Measurements from ENCODE around the gene C7orf25. TPM values are rescaled to one million over a fixed set of nuclear protein-coding genes. Genes with fewer than 3 reads are reported as not detected.
A peak's percentile ranks its signal among the peaks of the same experiment; 100 is the strongest.

Gene C7orf25
- total and polyA plus RNA-seq, 2 donors = 2.3 to 4.1 TPM

- 75% methylated on average over 5 of the region's 5 CpGs for WGBS
These were observed 35.4 kb downstream of the C7orf25 start for GRCh38 chr7:42876182-42877068.

GRCh38 chr7:42869131-42870020 lies 42.5 kb downstream of the C7orf25 start:
- Histone ChIP-seq H3K4me1 (ENCODE audit: control insufficient read depth in 2 of 2, insufficient read depth in 2 of 2, low read length in 2 of 2) (no peaks in the 10 kb centered on the region), H3K27me3 (ENCODE audit: control insufficient read depth in 2 of 2, insufficient read depth in 1 of 2, low read length in 1 of 2) (no peaks in the 10 kb centered on the region), H3K4me3 (ENCODE audit: low read length in 2 of 2) (no peak overlapping the region), H3K36me3 (ENCODE audit: control insufficient read depth in 2 of 2, insufficient read depth in 2 of 2, low read length in 1 of 2) (no peaks in the 10 kb centered on the region), H3K27ac (ENCODE audit: low read depth in 1 of 2, low read length in 1 of 2) (no peak overlapping the region), H3K9me3 (ENCODE audit: control insufficient read depth in 2 of 2, insufficient read depth in 1 of 2, low read length in 1 of 2) (peaks cover 0 to 4% of the 10 kb centered on the region in 2 donors)
- 89% methylated on average over 7 of the region's 7 CpGs for WGBS
- DNase-seq (ENCODE audit: low read depth in 6 of 9, low spot score in 9 of 9) = no peak

More at GRCh38 chr7:42876182-42877068, 35.4 kb downstream of the C7orf25 start:
- Histone ChIP-seq H3K27ac (ENCODE audit: low read depth in 1 of 2, low read length in 1 of 2) (no peak overlapping the region), H3K9me3 (ENCODE audit: control insufficient read depth in 2 of 2, insufficient read depth in 1 of 2, low read length in 1 of 2) (no peaks in the 10 kb centered on the region), H3K4me3 (ENCODE audit: low read length in 2 of 2) (no peak overlapping the region), H3K36me3 (ENCODE audit: control insufficient read depth in 2 of 2, insufficient read depth in 2 of 2, low read length in 1 of 2) (no peaks in the 10 kb centered on the region), H3K27me3 (ENCODE audit: control insufficient read depth in 2 of 2, insufficient read depth in 1 of 2, low read length in 1 of 2) (no peaks in the 10 kb centered on the region), H3K4me1 (ENCODE audit: control insufficient read depth in 2 of 2, insufficient read depth in 2 of 2, low read length in 2 of 2) (no peaks in the 10 kb centered on the region)
- DNase-seq (ENCODE audit: low read depth in 6 of 9, low spot score in 9 of 9) = peak in 2 of 9 donors; percentile 26 to 37

- DNase-seq (ENCODE audit: low read depth in 6 of 9, low spot score in 9 of 9) = no peak
- no peak overlapping the region for H3K27ac ChIP-seq (ENCODE audit: low read depth in 1 of 2, low read length in 1 of 2)
- WGBS = 96% methylated on average over 1 of the region's 1 CpG
- no peaks in the 10 kb centered on the region for H3K4me1 ChIP-seq (ENCODE audit: control insufficient read depth in 2 of 2, insufficient read depth in 2 of 2, low read length in 2 of 2)
- H3K27me3 ChIP-seq (ENCODE audit: control insufficient read depth in 2 of 2, insufficient read depth in 1 of 2, low read length in 1 of 2) = no peaks in the 10 kb centered on the region
- no peak overlapping the region for H3K4me3 ChIP-seq (ENCODE audit: low read length in 2 of 2)
- no peaks in the 10 kb centered on the region for H3K36me3 ChIP-seq (ENCODE audit: control insufficient read depth in 2 of 2, insufficient read depth in 2 of 2, low read length in 1 of 2)
- peaks cover 0 to 4% of the 10 kb centered on the region in 2 donors for H3K9me3 ChIP-seq (ENCODE audit: control insufficient read depth in 2 of 2, insufficient read depth in 1 of 2, low read length in 1 of 2)
These were observed 43.4 kb downstream of the C7orf25 start for GRCh38 chr7:42868480-42868879.

Other genes with a start within 250 kb of the C7orf25 start
- gene PSMA2, start 20.1 kb upstream of the C7orf25 start, total RNA-seq = 208 TPM
- 226 TPM for gene PSMA2, start 20.1 kb upstream of the C7orf25 start, polyA plus RNA-seq
- 56.5 TPM for gene MRPL32, start 20.3 kb upstream of the C7orf25 start, total RNA-seq
- 97.7 TPM for gene MRPL32, start 20.3 kb upstream of the C7orf25 start, polyA plus RNA-seq
- 0.05 TPM for gene HECW1, start 200.6 kb upstream of the C7orf25 start, total RNA-seq
- gene HECW1, start 200.6 kb upstream of the C7orf25 start, polyA plus RNA-seq = 0.23 TPM

Measured in thymus (tissue), 11 donors.